HEK293 (cell line): ENCODE measurements around the gene MRPS14.

Experiments used
- CTCF ChIA-PET: fragments of 350-600 bp; formaldehyde crosslinking; extraction: SDS; loops from one replicate; lab custom pipeline; 2021; ENCODE audit warnings: antibody characterized with exemption; lab: Yijun Ruan, JAX
- POLR2A ChIA-PET: fragments of 300-600 bp; formaldehyde crosslinking; extraction: SDS; loops from one replicate; lab custom pipeline; 2020; ENCODE audit warnings: antibody characterized with exemption, inconsistent platforms; lab: Yijun Ruan, JAX
- H3K27ac ChIP-seq: fragments of 200-500 bp; sonication (Bioruptor generic); 2 replicates; pipeline ENCODE4 v1.5.1; 2014; ENCODE audit warnings: low read depth, low read length, control low read depth, inconsistent platforms; ENCODE audit errors: extremely low read depth
- H3K36me3 ChIP-seq, 2 experiments: fragments of 200-500 bp in 1 of 2; sonication (Bioruptor generic) in 1 of 2; 1 replicate in 1 of 2; 2 replicates in 1 of 2; pipeline ENCODE4 v1.5.1; 2014 to 2017; ENCODE audit warnings: inconsistent platforms in 2 of 2, low read length in 2 of 2; ENCODE audit not compliant: control insufficient read depth in 2 of 2, insufficient read depth in 1 of 2
- H3K4me1 ChIP-seq: fragments of 200-500 bp; sonication (Bioruptor generic); 2 replicates; pipeline ENCODE4 v1.5.1; 2014; ENCODE audit warnings: mild to moderate bottlenecking, low read length, inconsistent platforms; ENCODE audit not compliant: control insufficient read depth, insufficient read depth
- H3K4me3 ChIP-seq: 2 replicates; pipeline ENCODE4 v1.5.1; 2011; ENCODE audit warnings: low read depth, mild to moderate bottlenecking, control low read depth, low read length, moderate library complexity
- H3K9me3 ChIP-seq: fragments of 200-500 bp; sonication (Bioruptor generic); 2 replicates; pipeline ENCODE4 v1.5.1; 2014; ENCODE audit warnings: low read depth, low read length, inconsistent platforms; ENCODE audit not compliant: control insufficient read depth, insufficient read depth
- FEZF1 ChIP-seq: fragments of 450-650 bp; formaldehyde crosslinking; IDR thresholded peaks from 2 replicates; pipeline ENCODE4 v1.5.1; 2016; ENCODE audit warnings: missing biosample characterization, missing genetic modification characterization
- REPIN1 ChIP-seq: fragments of 450-650 bp; formaldehyde crosslinking; IDR thresholded peaks from 2 replicates; pipeline ENCODE4 v1.5.1; 2017; ENCODE audit warnings: missing biosample characterization, missing genetic modification characterization, low read depth
- ZBTB17 ChIP-seq: fragments of 450-650 bp; formaldehyde crosslinking; IDR thresholded peaks from 2 replicates; pipeline ENCODE4 v1.5.1; 2016; ENCODE audit warnings: missing biosample characterization, missing genetic modification characterization
- ZNF114 ChIP-seq: fragments of 450-650 bp; formaldehyde crosslinking; IDR thresholded peaks from 2 replicates; pipeline ENCODE4 v1.5.0; 2017; ENCODE audit warnings: missing biosample characterization, missing genetic modification characterization
- ZNF138 ChIP-seq: fragments of 450-650 bp; formaldehyde crosslinking; IDR thresholded peaks from 2 replicates; pipeline ENCODE4 v1.5.1; 2016; ENCODE audit warnings: missing biosample characterization, missing genetic modification characterization, borderline replicate concordance
- ZNF274 ChIP-seq, 2 experiments: fragments of 200-500 bp in 1 of 2; fragments of 450-650 bp in 1 of 2; sonication (Bioruptor generic) in 1 of 2; formaldehyde crosslinking in 1 of 2; IDR thresholded peaks; 2 replicates each; pipeline versions ENCODE4 v1.5.1 to v1.6.1; 2014 to 2016; ENCODE audit warnings: borderline replicate concordance in 1 of 2, inconsistent platforms in 1 of 2, low read length in 1 of 2, missing biosample characterization in 1 of 2, missing genetic modification characterization in 1 of 2
- ZNF292 ChIP-seq: fragments of 450-650 bp; formaldehyde crosslinking; IDR thresholded peaks from 2 replicates; pipeline ENCODE4 v1.5.1; 2016; ENCODE audit warnings: low read depth, missing biosample characterization, missing genetic modification characterization, borderline replicate concordance
- ZNF341 ChIP-seq: fragments of 450-650 bp; formaldehyde crosslinking; IDR thresholded peaks from 2 replicates; pipeline ENCODE4; 2016; ENCODE audit warnings: low read depth, missing biosample characterization, missing genetic modification characterization
- ZNF423 ChIP-seq: fragments of 450-650 bp; formaldehyde crosslinking; IDR thresholded peaks from 2 replicates; pipeline ENCODE4 v1.5.1; 2016; ENCODE audit warnings: missing biosample characterization, missing genetic modification characterization
- ZNF529 ChIP-seq: fragments of 450-650 bp; formaldehyde crosslinking; IDR thresholded peaks from 2 replicates; pipeline ENCODE4 v1.5.1; 2017; ENCODE audit warnings: missing genetic modification characterization, missing biosample characterization; ENCODE audit not compliant: insufficient replicate concordance
- ZNF624 ChIP-seq: fragments of 450-650 bp; formaldehyde crosslinking; IDR thresholded peaks from 2 replicates; pipeline ENCODE4 v1.5.1; 2017; ENCODE audit warnings: missing biosample characterization, missing genetic modification characterization
- ZNF837 ChIP-seq: fragments of 450-650 bp; formaldehyde crosslinking; IDR thresholded peaks from 2 replicates; pipeline ENCODE4 v1.5.1; 2016; ENCODE audit warnings: missing biosample characterization, missing genetic modification characterization
- ZSCAN30 ChIP-seq: fragments of 450-650 bp; IDR thresholded peaks from 2 replicates; pipeline ENCODE4 v1.5.1; 2018; ENCODE audit warnings: missing biosample characterization, mild to moderate bottlenecking, missing genetic modification characterization, moderate library complexity
- TF ChIP-seq, protein P1 (sequence below): fragments of 450-650 bp; formaldehyde crosslinking; IDR thresholded peaks from 2 replicates; pipeline ENCODE4 v1.5.1; 2016; ENCODE audit warnings: missing biosample characterization, missing genetic modification characterization
- TF ChIP-seq, protein P2 (sequence below): fragments of 450-650 bp; formaldehyde crosslinking; IDR thresholded peaks from 2 replicates; pipeline ENCODE4 v1.5.1; 2016; ENCODE audit warnings: missing biosample characterization, missing genetic modification characterization
- TF ChIP-seq, protein P3 (sequence below): fragments of 450-650 bp; formaldehyde crosslinking; IDR thresholded peaks from 2 replicates; pipeline ENCODE4 v1.5.1; 2016; ENCODE audit warnings: missing biosample characterization, missing genetic modification characterization, low read depth
- TF ChIP-seq, protein P4 (sequence below): fragments of 450-650 bp; formaldehyde crosslinking; IDR thresholded peaks from 2 replicates; pipeline ENCODE4 v1.5.1; 2016; ENCODE audit warnings: missing biosample characterization, missing genetic modification characterization, borderline replicate concordance
- TF ChIP-seq, protein P5 (sequence below): fragments of 450-650 bp; formaldehyde crosslinking; IDR thresholded peaks from 2 replicates; pipeline ENCODE4 v1.5.1; 2016; ENCODE audit warnings: missing biosample characterization, missing genetic modification characterization

The MRPS14 gene

DNA sequence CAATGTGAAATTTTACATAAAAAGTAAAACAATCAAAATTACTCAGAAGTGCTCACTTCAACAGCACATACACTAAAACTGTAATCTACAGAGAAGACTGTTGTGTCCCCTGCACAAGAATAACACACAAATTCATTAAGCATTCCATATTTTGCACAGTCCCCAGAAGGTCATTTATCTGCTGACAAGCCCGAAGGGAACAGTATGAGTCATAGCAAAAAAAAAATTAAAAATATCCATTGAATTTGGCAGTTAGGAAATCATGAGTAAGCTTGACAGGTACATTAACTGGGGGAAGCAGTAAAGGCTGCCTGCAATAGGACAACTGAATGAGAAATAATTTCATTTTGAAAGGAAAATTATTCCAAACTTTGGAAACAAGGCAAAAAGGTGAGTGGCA lies 26.7 kb downstream of the MRPS14 start:
- ChIA-PET CTCF (interaction anchor here (1.4 kb wide), 1 partner anchor 14 kb away, joined by 4 read pairs; no protein-coding TSS in a partner anchor), POLR2A (no interaction called here)
- no peak overlapping the region for H3K27ac ChIP-seq

More for the DNA sequence above, 26.7 kb downstream of the MRPS14 start:
- Histone ChIP-seq H3K9me3 (no peaks in the 10 kb centered on the region), H3K4me1 (peaks cover 4% of the 10 kb centered on the region; the same call in 1 of the 2 replicates), H3K4me3 (no peak overlapping the region), H3K36me3 (peaks cover 0 to 10% of the 10 kb centered on the region in 2 experiments; a peak in 1 of 3 replicates)
- TF ChIP-seq ZNF292 (no peak), ZSCAN30 (no peak), ZNF837 (tag by site-specific recombination) (no peak), ZBTB17 (no peak), ZNF423 (tag by site-specific recombination) (no peak), ZNF274 (IDR thresholded peaks at IDR 0.05; ENCODE audit: low read length) (no peak), ZNF274 (tag by site-specific recombination; IDR thresholded peaks at IDR 0.05; ENCODE audit: borderline replicate concordance) (no peak), REPIN1 (tag by site-specific recombination) (no peak), ZNF624 (tag by site-specific recombination) (no peak), ZNF138 (tag by site-specific recombination) (no peak), FEZF1 (tag by site-specific recombination) (no peak), ZNF114 (tag by site-specific recombination) (no peak), ZNF341 (tag by site-specific recombination) (no peak), ZNF529 (no peak)
- TF ChIP-seq, protein P1, sequence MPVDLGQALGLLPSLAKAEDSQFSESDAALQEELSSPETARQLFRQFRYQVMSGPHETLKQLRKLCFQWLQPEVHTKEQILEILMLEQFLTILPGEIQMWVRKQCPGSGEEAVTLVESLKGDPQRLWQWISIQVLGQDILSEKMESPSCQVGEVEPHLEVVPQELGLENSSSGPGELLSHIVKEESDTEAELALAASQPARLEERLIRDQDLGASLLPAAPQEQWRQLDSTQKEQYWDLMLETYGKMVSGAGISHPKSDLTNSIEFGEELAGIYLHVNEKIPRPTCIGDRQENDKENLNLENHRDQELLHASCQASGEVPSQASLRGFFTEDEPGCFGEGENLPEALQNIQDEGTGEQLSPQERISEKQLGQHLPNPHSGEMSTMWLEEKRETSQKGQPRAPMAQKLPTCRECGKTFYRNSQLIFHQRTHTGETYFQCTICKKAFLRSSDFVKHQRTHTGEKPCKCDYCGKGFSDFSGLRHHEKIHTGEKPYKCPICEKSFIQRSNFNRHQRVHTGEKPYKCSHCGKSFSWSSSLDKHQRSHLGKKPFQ (tag by site-specific recombination) = no peak
- TF ChIP-seq, protein P2, sequence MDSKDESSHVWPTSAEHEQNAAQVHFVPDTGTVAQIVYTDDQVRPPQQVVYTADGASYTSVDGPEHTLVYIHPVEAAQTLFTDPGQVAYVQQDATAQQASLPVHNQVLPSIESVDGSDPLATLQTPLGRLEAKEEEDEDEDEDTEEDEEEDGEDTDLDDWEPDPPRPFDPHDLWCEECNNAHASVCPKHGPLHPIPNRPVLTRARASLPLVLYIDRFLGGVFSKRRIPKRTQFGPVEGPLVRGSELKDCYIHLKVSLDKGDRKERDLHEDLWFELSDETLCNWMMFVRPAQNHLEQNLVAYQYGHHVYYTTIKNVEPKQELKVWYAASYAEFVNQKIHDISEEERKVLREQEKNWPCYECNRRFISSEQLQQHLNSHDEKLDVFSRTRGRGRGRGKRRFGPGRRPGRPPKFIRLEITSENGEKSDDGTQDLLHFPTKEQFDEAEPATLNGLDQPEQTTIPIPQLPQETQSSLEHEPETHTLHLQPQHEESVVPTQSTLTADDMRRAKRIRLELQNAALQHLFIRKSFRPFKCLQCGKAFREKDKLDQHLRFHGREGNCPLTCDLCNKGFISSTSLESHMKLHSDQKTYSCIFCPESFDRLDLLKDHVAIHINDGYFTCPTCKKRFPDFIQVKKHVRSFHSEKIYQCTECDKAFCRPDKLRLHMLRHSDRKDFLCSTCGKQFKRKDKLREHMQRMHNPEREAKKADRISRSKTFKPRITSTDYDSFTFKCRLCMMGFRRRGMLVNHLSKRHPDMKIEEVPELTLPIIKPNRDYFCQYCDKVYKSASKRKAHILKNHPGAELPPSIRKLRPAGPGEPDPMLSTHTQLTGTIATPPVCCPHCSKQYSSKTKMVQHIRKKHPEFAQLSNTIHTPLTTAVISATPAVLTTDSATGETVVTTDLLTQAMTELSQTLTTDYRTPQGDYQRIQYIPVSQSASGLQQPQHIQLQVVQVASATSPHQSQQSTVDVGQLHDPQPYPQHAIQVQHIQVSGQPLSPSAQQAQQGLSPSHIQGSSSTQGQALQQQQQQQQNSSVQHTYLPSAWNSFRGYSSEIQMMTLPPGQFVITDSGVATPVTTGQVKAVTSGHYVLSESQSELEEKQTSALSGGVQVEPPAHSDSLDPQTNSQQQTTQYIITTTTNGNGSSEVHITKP (tag by site-specific recombination) = no peak
- TF ChIP-seq, protein P3, sequence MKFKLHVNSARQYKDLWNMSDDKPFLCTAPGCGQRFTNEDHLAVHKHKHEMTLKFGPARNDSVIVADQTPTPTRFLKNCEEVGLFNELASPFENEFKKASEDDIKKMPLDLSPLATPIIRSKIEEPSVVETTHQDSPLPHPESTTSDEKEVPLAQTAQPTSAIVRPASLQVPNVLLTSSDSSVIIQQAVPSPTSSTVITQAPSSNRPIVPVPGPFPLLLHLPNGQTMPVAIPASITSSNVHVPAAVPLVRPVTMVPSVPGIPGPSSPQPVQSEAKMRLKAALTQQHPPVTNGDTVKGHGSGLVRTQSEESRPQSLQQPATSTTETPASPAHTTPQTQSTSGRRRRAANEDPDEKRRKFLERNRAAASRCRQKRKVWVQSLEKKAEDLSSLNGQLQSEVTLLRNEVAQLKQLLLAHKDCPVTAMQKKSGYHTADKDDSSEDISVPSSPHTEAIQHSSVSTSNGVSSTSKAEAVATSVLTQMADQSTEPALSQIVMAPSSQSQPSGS (tag by site-specific recombination) = no peak
- TF ChIP-seq, protein P4, sequence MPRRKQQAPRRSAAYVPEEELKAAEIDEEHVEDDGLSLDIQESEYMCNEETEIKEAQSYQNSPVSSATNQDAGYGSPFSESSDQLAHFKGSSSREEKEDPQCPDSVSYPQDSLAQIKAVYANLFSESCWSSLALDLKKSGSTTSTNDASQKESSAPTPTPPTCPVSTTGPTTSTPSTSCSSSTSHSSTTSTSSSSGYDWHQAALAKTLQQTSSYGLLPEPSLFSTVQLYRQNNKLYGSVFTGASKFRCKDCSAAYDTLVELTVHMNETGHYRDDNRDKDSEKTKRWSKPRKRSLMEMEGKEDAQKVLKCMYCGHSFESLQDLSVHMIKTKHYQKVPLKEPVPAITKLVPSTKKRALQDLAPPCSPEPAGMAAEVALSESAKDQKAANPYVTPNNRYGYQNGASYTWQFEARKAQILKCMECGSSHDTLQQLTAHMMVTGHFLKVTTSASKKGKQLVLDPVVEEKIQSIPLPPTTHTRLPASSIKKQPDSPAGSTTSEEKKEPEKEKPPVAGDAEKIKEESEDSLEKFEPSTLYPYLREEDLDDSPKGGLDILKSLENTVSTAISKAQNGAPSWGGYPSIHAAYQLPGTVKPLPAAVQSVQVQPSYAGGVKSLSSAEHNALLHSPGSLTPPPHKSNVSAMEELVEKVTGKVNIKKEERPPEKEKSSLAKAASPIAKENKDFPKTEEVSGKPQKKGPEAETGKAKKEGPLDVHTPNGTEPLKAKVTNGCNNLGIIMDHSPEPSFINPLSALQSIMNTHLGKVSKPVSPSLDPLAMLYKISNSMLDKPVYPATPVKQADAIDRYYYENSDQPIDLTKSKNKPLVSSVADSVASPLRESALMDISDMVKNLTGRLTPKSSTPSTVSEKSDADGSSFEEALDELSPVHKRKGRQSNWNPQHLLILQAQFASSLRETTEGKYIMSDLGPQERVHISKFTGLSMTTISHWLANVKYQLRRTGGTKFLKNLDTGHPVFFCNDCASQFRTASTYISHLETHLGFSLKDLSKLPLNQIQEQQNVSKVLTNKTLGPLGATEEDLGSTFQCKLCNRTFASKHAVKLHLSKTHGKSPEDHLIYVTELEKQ = no peak
- TF ChIP-seq, protein P5, sequence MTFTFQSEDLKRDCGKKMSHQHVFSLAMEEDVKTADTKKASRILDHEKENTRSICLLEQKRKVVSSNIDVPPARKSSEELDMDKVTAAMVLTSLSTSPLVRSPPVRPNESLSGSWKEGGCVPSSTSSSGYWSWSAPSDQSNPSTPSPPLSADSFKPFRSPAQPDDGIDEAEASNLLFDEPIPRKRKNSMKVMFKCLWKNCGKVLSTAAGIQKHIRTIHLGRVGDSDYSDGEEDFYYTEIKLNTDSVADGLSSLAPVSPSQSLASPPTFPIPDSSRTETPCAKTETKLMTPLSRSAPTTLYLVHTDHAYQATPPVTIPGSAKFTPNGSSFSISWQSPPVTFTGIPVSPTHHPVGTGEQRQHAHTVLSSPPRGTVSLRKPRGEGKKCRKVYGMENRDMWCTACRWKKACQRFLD = no peak
